Measurements from ENCODE around the gene GRB10.

- no peak for TF ChIP-seq POLR2AphosphoS5 (IDR thresholded peaks at IDR 0.05)
- no peak for TF ChIP-seq CTCF (IDR thresholded peaks at IDR 0.05)
These were observed 55.0 kb downstream of the GRB10 start for GRCh38 chr7:50727711-50728110.
